ENCODE results near the gene HEPN1.

Gene HEPN1

GRCh38 chr11:124876818-124877630 is 42.0 kb upstream of the HEPN1 start:
- H3K27ac ChIP-seq (ENCODE audit: insufficient read depth, low read depth, low read length, poor library complexity, severe bottlenecking): peak overlapping the region; percentile 87
- WGBS, 2 experiments: 64 to 65% methylated on average over 30 of the region's 30 CpGs

DNA sequence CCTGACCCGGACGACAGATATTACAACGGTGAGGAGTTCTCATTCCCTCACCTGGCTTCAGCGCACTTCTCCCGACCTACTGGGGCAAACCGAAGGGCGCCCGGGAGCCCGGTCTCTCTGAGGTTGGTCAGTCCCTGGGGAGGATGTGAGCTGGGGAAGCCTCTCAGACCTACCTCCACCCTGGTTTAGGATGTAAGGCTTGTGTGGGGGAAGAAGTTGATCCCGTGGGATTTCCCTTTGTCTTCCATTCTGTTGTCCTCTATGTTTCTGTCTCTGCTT is 41.5 kb upstream of the HEPN1 start:
- Histone ChIP-seq H3K9me3 (ENCODE audit: control insufficient read depth, low read length) (no peaks in the 10 kb centered on the region), H3K4me1 (ENCODE audit: control insufficient read depth, insufficient read depth, low read length) (peaks cover 11% of the 10 kb centered on the region), H3K27me3 (ENCODE audit: control insufficient read depth, insufficient read depth, low read length, poor library complexity, severe bottlenecking) (peaks cover 36% of the 10 kb centered on the region), H3K27ac (ENCODE audit: insufficient read depth, low read depth, low read length, poor library complexity, severe bottlenecking) (no peak overlapping the region), H3K36me3 (ENCODE audit: control insufficient read depth, insufficient read depth, low read length) (no peaks in the 10 kb centered on the region), H3K4me3 (ENCODE audit: insufficient read depth, low read depth, low read length) (no peak overlapping the region)
- WGBS, 2 experiments: 91% methylated on average over 10 of the region's 10 CpGs

More at GRCh38 chr11:124876818-124877630, 42.0 kb upstream of the HEPN1 start:
- Histone ChIP-seq H3K36me3 (ENCODE audit: control insufficient read depth, insufficient read depth, low read length) (no peaks in the 10 kb centered on the region), H3K27me3 (ENCODE audit: control insufficient read depth, insufficient read depth, low read length, poor library complexity, severe bottlenecking) (peaks cover 41% of the 10 kb centered on the region), H3K9me3 (ENCODE audit: control insufficient read depth, low read length) (no peaks in the 10 kb centered on the region), H3K4me1 (ENCODE audit: control insufficient read depth, insufficient read depth, low read length) (peaks cover 6% of the 10 kb centered on the region), H3K4me3 (ENCODE audit: insufficient read depth, low read depth, low read length) (peak overlapping the region; percentile 73)

- Histone ChIP-seq H3K9me3 (ENCODE audit: control insufficient read depth, low read length) (no peaks in the 10 kb centered on the region), H3K27ac (ENCODE audit: insufficient read depth, low read depth, low read length, poor library complexity, severe bottlenecking) (no peak overlapping the region), H3K4me1 (ENCODE audit: control insufficient read depth, insufficient read depth, low read length) (peaks cover 13% of the 10 kb centered on the region), H3K36me3 (ENCODE audit: control insufficient read depth, insufficient read depth, low read length) (no peaks in the 10 kb centered on the region), H3K4me3 (ENCODE audit: insufficient read depth, low read depth, low read length) (no peak overlapping the region), H3K27me3 (ENCODE audit: control insufficient read depth, insufficient read depth, low read length, poor library complexity, severe bottlenecking) (peaks cover 30% of the 10 kb centered on the region)
- WGBS, 2 experiments: 83 to 86% methylated on average over 17 of the region's 17 CpGs
Measured at GRCh38 chr11:124877910-124878758, 40.9 kb upstream of the HEPN1 start.

GRCh38 chr11:124878759-124879492 is 40.1 kb upstream of the HEPN1 start:
- H3K27ac ChIP-seq (ENCODE audit: insufficient read depth, low read depth, low read length, poor library complexity, severe bottlenecking): no peak overlapping the region
- H3K36me3 ChIP-seq (ENCODE audit: control insufficient read depth, insufficient read depth, low read length): no peaks in the 10 kb centered on the region
- peaks cover 22% of the 10 kb centered on the region for H3K27me3 ChIP-seq (ENCODE audit: control insufficient read depth, insufficient read depth, low read length, poor library complexity, severe bottlenecking)
- H3K4me3 ChIP-seq (ENCODE audit: insufficient read depth, low read depth, low read length): no peak overlapping the region
- H3K9me3 ChIP-seq (ENCODE audit: control insufficient read depth, low read length): no peaks in the 10 kb centered on the region
- WGBS, 2 experiments: 91 to 92% methylated on average over 11 of the region's 11 CpGs
- H3K4me1 ChIP-seq (ENCODE audit: control insufficient read depth, insufficient read depth, low read length): peaks cover 13% of the 10 kb centered on the region

DNA sequence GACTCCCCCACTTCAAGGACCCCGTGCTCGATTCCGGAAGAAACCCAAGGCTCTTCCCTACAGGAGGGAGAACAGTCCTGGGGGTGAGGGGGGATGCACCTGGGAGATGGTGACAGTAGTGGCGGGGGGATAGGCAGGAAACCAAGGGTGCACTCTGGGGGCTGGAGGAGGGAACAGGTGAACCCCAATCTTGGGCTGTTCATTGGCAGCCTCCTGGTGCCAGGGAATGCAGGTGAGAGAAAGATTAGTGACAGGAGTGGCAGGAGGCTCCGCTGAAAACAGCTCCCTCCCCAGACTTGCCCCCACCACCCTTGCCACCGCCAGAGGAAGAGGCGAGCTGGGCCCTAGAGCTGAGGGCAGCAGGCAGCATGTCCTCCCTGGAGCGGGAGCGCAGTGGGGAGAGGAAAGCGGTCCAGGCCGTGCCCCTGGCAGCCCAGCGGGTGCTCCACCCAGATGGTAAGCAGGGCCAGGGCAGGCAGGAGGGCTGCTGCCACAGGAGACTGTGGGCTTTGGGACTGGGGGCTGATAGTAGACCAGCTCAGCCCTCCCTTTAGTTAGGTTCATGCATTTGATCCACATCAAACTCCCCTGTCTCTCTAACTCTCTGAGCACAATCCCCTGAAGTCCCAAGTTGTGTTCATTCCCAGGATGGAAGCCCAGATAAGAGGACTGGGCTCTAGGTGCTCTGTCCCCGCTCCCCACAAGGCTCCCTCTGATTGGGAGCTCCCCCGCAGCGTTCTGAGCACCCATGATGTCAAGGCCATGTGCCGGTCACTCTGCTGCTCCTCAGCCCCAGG is 39.4 kb upstream of the HEPN1 start:
- no peak overlapping the region for H3K4me3 ChIP-seq (ENCODE audit: insufficient read depth, low read depth, low read length)
- H3K27me3 ChIP-seq (ENCODE audit: control insufficient read depth, insufficient read depth, low read length, poor library complexity, severe bottlenecking): peaks cover 15% of the 10 kb centered on the region
- H3K4me1 ChIP-seq (ENCODE audit: control insufficient read depth, insufficient read depth, low read length): peaks cover 13% of the 10 kb centered on the region
- no peaks in the 10 kb centered on the region for H3K9me3 ChIP-seq (ENCODE audit: control insufficient read depth, low read length)
- H3K27ac ChIP-seq (ENCODE audit: insufficient read depth, low read depth, low read length, poor library complexity, severe bottlenecking): no peak overlapping the region
- WGBS, 2 experiments: 91 to 92% methylated on average over 16 of the region's 16 CpGs
- no peaks in the 10 kb centered on the region for H3K36me3 ChIP-seq (ENCODE audit: control insufficient read depth, insufficient read depth, low read length)

GRCh38 chr11:124880290-124880611 is 38.8 kb upstream of the HEPN1 start:
- Histone ChIP-seq H3K4me1 (ENCODE audit: control insufficient read depth, insufficient read depth, low read length) (peaks cover 13% of the 10 kb centered on the region), H3K36me3 (ENCODE audit: control insufficient read depth, insufficient read depth, low read length) (no peaks in the 10 kb centered on the region), H3K9me3 (ENCODE audit: control insufficient read depth, low read length) (no peaks in the 10 kb centered on the region), H3K4me3 (ENCODE audit: insufficient read depth, low read depth, low read length) (no peak overlapping the region), H3K27ac (ENCODE audit: insufficient read depth, low read depth, low read length, poor library complexity, severe bottlenecking) (no peak overlapping the region), H3K27me3 (ENCODE audit: control insufficient read depth, insufficient read depth, low read length, poor library complexity, severe bottlenecking) (peaks cover 9% of the 10 kb centered on the region)
- 93% methylated on average over 10 of the region's 10 CpGs for WGBS, 2 experiments

- no peak overlapping the region for H3K4me3 ChIP-seq (ENCODE audit: insufficient read depth, low read depth, low read length)
- H3K27me3 ChIP-seq (ENCODE audit: control insufficient read depth, insufficient read depth, low read length, poor library complexity, severe bottlenecking): peaks cover 2% of the 10 kb centered on the region
- no peak overlapping the region for H3K27ac ChIP-seq (ENCODE audit: insufficient read depth, low read depth, low read length, poor library complexity, severe bottlenecking)
- peaks cover 8% of the 10 kb centered on the region for H3K4me1 ChIP-seq (ENCODE audit: control insufficient read depth, insufficient read depth, low read length)
- WGBS, 2 experiments: 80 to 82% methylated on average over 3 of the region's 3 CpGs
- H3K9me3 ChIP-seq (ENCODE audit: control insufficient read depth, low read length): no peaks in the 10 kb centered on the region
- H3K36me3 ChIP-seq (ENCODE audit: control insufficient read depth, insufficient read depth, low read length): no peaks in the 10 kb centered on the region
Measured at GRCh38 chr11:124880958-124881357, 38.1 kb upstream of the HEPN1 start.

- Histone ChIP-seq H3K9me3 (ENCODE audit: control insufficient read depth, low read length) (no peaks in the 10 kb centered on the region), H3K36me3 (ENCODE audit: control insufficient read depth, insufficient read depth, low read length) (no peaks in the 10 kb centered on the region), H3K4me3 (ENCODE audit: insufficient read depth, low read depth, low read length) (no peak overlapping the region), H3K27ac (ENCODE audit: insufficient read depth, low read depth, low read length, poor library complexity, severe bottlenecking) (no peak overlapping the region), H3K4me1 (ENCODE audit: control insufficient read depth, insufficient read depth, low read length) (peaks cover 8% of the 10 kb centered on the region), H3K27me3 (ENCODE audit: control insufficient read depth, insufficient read depth, low read length, poor library complexity, severe bottlenecking) (no peaks in the 10 kb centered on the region)
- 89% methylated on average over 10 to 11 of the region's 11 CpGs for WGBS, 2 experiments
Measured at GRCh38 chr11:124882339-124883071, 36.5 kb upstream of the HEPN1 start.

DNA sequence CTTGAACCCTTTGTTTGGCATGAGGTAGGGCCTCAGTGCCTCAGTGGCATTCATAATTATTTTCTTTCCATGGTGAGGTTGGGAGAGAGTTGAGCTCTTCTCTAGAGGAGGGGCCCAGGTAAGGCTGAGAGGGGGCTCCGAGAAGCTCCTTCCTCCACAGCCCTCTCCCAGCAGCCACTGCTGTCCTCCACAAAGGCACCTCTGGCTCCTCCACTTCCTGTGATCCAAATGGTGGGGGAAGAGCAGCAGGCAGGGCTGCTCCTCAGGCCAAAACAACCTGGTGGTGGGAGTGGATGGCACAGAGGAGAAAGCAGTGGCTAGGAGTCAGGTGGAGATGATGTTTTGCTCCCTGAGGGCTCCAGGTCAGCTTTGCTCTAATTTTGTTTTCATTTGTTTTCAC is 34.7 kb upstream of the HEPN1 start:
- Histone ChIP-seq H3K36me3 (ENCODE audit: control insufficient read depth, insufficient read depth, low read length) (no peaks in the 10 kb centered on the region), H3K27me3 (ENCODE audit: control insufficient read depth, insufficient read depth, low read length, poor library complexity, severe bottlenecking) (no peaks in the 10 kb centered on the region), H3K4me3 (ENCODE audit: insufficient read depth, low read depth, low read length) (no peak overlapping the region), H3K27ac (ENCODE audit: insufficient read depth, low read depth, low read length, poor library complexity, severe bottlenecking) (no peak overlapping the region), H3K4me1 (ENCODE audit: control insufficient read depth, insufficient read depth, low read length) (peaks cover 8% of the 10 kb centered on the region), H3K9me3 (ENCODE audit: control insufficient read depth, low read length) (no peaks in the 10 kb centered on the region)
- WGBS, 2 experiments: 88 to 96% methylated on average over 1 of the region's 1 CpG

Measured in ectodermal cell (in vitro differentiated cells).